ENCODE measurements around the gene PRAMEF2.
"Not testable (repeated sequence)": the region's sequence is repeated elsewhere in the genome, so short reads cannot be mapped to it uniquely, and the experiment has no call there.

PRAMEF2 gene, protein sequence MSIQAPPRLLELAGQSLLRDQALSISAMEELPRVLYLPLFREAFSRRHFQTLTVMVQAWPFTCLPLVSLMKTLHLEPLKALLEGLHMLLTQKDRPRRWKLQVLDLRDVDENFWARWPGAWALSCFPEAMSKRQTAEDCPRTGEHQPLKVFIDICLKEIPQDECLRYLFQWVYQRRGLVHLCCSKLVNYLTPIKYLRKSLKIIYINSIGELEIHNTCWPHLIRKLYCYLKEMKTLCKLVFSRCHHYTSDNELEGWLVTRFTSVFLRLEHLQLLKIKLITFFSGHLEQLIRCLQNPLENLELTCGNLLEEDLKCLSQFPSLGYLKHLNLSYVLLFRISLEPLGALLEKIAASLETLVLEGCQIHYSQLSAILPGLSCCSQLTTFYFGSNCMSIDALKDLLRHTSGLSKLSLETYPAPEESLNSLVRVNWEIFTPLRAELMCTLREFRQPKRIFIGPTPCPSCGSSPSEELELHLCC

GRCh38 chr1:12856786-12857185 lies at the start of gene PRAMEF2:
Gene PRAMEF2, plus strand, starts transcription at chr1:12857086. Its CDS starts 1,924 bp downstream, at chr1:12859010.
- DNase-seq: not testable (repeated sequence)

DNA sequence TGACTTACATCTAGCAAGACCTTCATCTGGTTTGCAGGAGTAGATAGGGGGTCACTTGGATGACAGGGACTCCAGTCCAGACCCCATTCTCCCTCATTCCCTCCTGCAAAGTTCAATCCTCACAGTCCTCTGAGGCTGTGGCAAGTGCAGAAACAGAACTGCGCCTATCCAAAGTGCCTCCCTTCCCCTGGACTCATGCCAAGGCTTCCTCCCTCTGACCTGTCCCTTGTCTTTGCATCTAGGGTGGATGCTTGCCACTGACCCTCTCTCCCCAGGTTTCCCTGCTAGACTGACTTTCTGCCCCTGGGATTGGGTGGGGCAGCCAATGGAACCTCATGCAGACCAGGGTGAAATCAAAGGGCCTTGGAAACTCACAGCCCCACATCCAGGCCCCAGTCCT lies 47.0 kb upstream of the PRAMEF2 start:
- no peak for DNase-seq

DNA sequence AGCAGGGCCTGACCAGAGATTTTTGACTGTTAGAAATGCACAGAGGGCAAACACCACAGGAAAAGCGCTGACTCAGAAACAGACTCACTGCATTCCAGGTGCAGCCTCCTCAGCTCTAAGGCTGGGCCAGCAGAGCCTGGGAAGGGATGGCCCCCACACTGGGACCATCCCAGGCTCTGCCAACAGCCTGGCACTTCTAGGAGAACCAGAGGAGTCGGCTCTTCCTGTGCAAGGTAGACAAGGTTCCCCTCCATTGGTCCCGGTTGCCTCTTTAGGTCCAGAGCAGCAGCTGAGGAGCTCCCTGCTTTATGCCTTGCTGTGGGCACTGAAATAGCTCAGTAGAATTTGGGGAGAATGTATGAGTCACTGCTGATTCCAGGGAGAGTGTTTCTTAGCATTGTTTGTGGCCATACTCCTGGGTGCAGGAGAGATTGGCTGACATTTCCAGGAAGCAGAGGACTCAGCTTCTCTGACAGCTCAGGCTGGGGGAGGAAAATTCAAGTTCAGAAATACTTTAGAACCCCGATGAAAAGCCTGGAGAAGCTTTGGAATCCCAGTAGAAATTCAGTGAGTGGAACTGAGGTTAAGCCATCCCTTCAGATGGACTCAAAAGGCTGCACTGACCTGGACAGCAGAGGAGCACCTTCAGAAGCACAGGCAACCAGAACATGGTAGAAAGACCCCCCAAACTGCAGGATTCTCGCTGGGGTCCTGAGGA lies 46.0 kb upstream of the PRAMEF2 start:
- no peak for DNase-seq

- DNase-seq: no peak
Observed at GRCh38 chr1:12811409-12811784, 45.5 kb upstream of the PRAMEF2 start.

DNA sequence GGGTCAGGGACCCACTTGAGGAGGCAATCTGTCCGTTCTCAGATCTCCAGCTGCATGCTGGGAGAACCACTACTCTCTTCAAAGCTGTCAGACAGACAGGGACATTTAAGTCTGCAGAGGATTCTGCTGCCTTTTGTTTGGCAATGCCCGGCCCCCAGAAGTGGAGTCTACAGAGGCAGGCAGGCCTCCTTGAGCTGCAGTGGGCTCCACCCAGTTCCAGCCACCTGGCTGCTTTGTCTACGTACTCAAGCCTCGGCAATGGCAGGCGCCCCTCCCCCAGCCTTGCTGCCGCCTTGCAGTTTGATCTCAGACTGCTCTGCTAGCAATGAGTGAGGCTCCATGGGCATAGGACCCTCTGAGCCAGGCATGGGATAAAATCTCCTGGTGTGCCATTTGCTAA lies 37.8 kb upstream of the PRAMEF2 start:
- DNase-seq: not testable (repeated sequence)

- not testable (repeated sequence) for DNase-seq
Observed at GRCh38 chr1:12831310-12831709, 25.6 kb upstream of the PRAMEF2 start, which contains the start of gene PRAMEF11. Gene PRAMEF11, minus strand, starts transcription at chr1:12831410. Its CDS starts 2,621 bp downstream, at chr1:12828789.

- not testable (repeated sequence) for DNase-seq
Observed at GRCh38 chr1:12833251-12833650, 23.6 kb upstream of the PRAMEF2 start.

GRCh38 chr1:12848620-12849019 lies 8.3 kb upstream of the PRAMEF2 start, which contains the start of gene HNRNPCL1:
Gene HNRNPCL1, minus strand, starts transcription at chr1:12848720. Its CDS starts 431 bp downstream, at chr1:12848289.
- DNase-seq: not testable (repeated sequence)

- DNase-seq: no peak
Observed at GRCh38 chr1:12851779-12852178, 5.1 kb upstream of the PRAMEF2 start.

DNA sequence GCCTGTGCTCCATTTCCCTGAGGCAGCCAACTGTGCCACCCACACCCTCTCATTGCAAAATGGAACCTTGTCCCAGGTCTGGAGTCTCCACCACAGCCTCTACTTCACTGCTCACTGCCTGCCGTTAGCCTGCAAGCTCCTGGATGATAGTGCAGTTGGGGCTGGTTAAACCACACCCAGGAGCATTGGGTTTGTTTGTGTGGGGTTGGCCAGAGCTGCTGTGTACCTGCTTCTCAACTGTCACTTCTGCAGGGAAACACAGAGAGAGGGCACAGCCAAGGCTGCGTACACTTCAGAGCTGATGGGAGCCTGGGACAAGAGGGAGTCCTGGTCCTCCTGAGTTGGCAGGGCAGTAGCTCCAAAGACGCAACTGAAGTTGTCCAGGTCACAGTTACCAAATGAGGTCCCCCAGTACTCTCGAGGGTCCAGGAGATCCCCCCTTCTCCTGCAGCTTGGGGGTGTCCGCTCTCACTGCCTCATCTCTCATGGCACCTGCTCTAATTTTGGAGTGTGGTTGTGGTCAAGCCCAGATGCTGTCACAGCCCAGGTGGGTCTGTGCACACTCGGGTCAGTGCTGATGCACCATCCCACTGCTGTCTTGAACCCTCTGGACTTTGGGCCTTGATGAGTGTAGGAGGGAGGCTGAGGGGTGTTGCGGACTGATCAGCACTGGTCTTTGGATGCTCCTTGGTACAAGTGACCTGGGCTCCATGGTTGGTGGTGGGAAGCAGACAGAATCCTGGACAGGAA lies 6.4 kb downstream of the PRAMEF2 start:
- not testable (repeated sequence) for DNase-seq

DNA sequence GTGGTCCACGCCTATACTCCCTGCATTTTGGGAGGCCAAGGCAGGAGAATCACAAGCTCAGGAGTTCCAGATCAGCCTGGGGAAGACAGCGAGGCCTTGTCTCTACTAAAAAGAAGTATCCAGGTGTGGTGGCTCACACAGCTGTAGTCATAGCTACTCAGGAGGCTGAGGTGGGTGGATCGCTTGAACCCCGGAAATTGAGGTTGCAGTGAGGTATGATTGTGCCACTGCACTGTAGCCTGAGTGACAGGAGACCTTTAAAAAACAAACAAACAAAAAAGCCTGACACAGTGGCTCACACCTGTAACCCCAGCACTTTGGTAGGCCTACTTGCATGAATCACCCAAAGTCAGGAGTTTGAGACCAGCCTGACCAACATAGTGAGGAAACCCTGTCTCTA lies 21.6 kb downstream of the PRAMEF2 start:
- not testable (repeated sequence) for DNase-seq

GRCh38 chr1:12886101-12886500 lies 29.2 kb downstream of the PRAMEF2 start, which contains the start of gene PRAMEF4:
Gene PRAMEF4, minus strand, starts transcription at chr1:12886201. Its CDS starts 2,807 bp downstream, at chr1:12883394.
- DNase-seq: not testable (repeated sequence)

DNA sequence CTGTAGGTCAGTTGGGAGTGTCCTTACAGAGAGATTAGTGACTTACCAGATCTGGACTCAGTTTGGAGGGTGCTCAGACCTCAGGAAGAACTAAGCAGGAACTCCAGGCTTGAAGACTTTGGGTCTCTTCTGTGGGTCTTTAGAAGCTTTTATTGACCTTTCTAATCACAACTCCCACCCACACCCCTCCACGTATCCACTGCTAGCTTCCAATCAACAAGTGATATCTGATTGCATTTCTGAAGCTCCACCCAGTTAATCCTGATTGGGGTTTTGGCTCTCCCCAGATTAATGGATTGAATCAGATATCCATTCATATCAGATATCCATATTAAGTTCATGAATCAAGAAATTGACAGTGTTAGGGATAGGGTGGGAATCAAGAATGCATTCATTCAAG lies 41.3 kb downstream of the PRAMEF2 start, which contains the start of gene PRAMEF10:
Gene PRAMEF10, minus strand, starts transcription at position 101 of the 400 bp plus-strand sequence. CDS start 2,423 bp downstream, outside the sequence.
- not testable (repeated sequence) for DNase-seq

- DNase-seq: not testable (repeated sequence)
Observed at GRCh38 chr1:12899186-12899585, 42.3 kb downstream of the PRAMEF2 start.

- DNase-seq: not testable (repeated sequence)
Observed at GRCh38 chr1:12903793-12904572, 47.1 kb downstream of the PRAMEF2 start.
